A673 (cell line): ENCODE results near the gene ERCC6. TPM values are rescaled to one million over a fixed set of nuclear protein-coding genes. Genes with fewer than 3 reads are reported as not detected.
A peak's percentile ranks its signal among the peaks of the same experiment; 100 is the strongest.

ENCODE experiments used
- BruUV-seq: library from RNA; stranded (reverse); fragments of 400-500 nt; replicated peaks from 2 replicates; lab custom pipeline; 2021; lab: Mats Ljungman, UMichigan
- CTCF ChIA-PET: fragments of 300-600 bp; sonication (Branson Sonifier 250); formaldehyde crosslinking; loops from one replicate; lab custom pipeline; 2022; ENCODE audit warnings: antibody characterized with exemption; lab: Charles Lee
- POLR2A ChIA-PET: fragments of 300-600 bp; sonication (Branson Sonifier 250); formaldehyde crosslinking; loops from one replicate; lab custom pipeline; 2022; ENCODE audit warnings: antibody characterized with exemption; ENCODE audit not compliant: low non-redundant PET; lab: Charles Lee
- DNase-seq: peaks from one replicate; pipeline ENCODE4 v3.0.0-alpha.2; 2015; ENCODE audit warnings: low spot score
- H3K27ac ChIP-seq: fragments of 200-600 bp; sonication (generic); 2 replicates; pipeline ENCODE4 v1.5.1; 2016; ENCODE audit warnings: mixed run types, low read depth, mild to moderate bottlenecking, mixed read lengths, antibody characterized with exemption, low read length; ENCODE audit not compliant: poor library complexity, severe bottlenecking
- H3K27me3 ChIP-seq: fragments of 200-600 bp; sonication (generic); replicated peaks from 2 replicates; pipeline ENCODE4 v1.6.1; 2017; ENCODE audit warnings: mixed run types, low read depth, mild to moderate bottlenecking, mixed read lengths, antibody characterized with exemption, low read length; ENCODE audit not compliant: insufficient read depth, poor library complexity
- H3K36me3 ChIP-seq: fragments of 200-600 bp; sonication (generic); 2 replicates; pipeline ENCODE4 v1.6.1; 2016; ENCODE audit warnings: mixed run types, mild to moderate bottlenecking, mixed read lengths, antibody characterized with exemption, low read length; ENCODE audit not compliant: insufficient read depth, poor library complexity, severe bottlenecking
- H3K4me1 ChIP-seq: fragments of 200-600 bp; sonication (generic); 2 replicates; pipeline ENCODE4 v1.6.1; 2017; ENCODE audit warnings: mixed run types, mild to moderate bottlenecking, mixed read lengths, antibody characterized with exemption, low read length; ENCODE audit not compliant: insufficient read depth, poor library complexity, severe bottlenecking
- H3K4me3 ChIP-seq: fragments of 200-600 bp; sonication (generic); 2 replicates; pipeline ENCODE4 v1.5.1; 2016; ENCODE audit warnings: low read depth, mixed run types, mild to moderate bottlenecking, mixed read lengths, low read length; ENCODE audit not compliant: poor library complexity, severe bottlenecking
- H3K9me3 ChIP-seq: fragments of 200-600 bp; sonication (generic); 2 replicates; pipeline ENCODE4 v1.6.1; 2016; ENCODE audit warnings: mixed run types, low read depth, mild to moderate bottlenecking, mixed read lengths, antibody characterized with exemption, low read length; ENCODE audit not compliant: poor library complexity, severe bottlenecking
- EZH2 ChIP-seq: fragments of 200-600 bp; sonication (generic); IDR thresholded peaks from 2 replicates; pipeline ENCODE4 v1.6.1; 2017; ENCODE audit warnings: borderline replicate concordance, low read depth, mild to moderate bottlenecking, mixed read lengths, antibody characterized with exemption, low read length; ENCODE audit not compliant: poor library complexity, severe bottlenecking
- intact Hi-C: fragments of 100-400 bp; cut with micrococcal nuclease; formaldehyde crosslinking; loops from one replicate; pipeline ENCODE4 v1.10.0; 2022; ENCODE audit not compliant: unreplicated experiment
- total RNA-seq: library from RNA; stranded (reverse); gene quantifications from 2 replicates; pipeline ENCODE4 v1.2.3, GENCODE V29; 2021
- TF ChIP-seq, protein P1 (sequence below): fragments of 300-800, 200-600 bp; sonication (generic); conservative IDR thresholded peaks from 2 replicates; pipeline ENCODE4 v1.5.1; 2017; ENCODE audit warnings: low read depth, mild to moderate bottlenecking, antibody characterized with exemption, low read length, moderate library complexity, mixed read lengths

ERCC6 gene
- total RNA-seq, 1 experiment from 2014 or later = 11.0 TPM

DNA sequence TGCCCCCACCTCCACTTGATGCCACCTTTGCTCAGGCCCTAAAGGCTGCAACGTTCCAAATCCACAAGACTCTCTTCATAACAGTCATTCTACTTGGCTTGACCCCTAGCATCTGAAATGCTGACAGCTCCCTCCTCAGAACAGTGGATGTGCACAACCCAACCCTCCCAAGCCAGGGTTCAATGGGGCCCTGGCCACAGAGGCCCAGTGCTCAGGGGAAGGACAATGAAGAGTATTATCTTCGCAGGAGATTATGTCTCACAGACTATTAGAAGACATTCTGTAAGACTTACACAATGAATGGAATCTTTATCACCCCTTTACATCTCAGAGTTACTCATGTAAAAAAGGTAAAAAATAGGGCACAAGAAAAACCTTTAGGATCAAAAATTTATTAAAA, 20.4 kb downstream of the ERCC6 start:
- no peaks in the 10 kb centered on the region for H3K36me3 ChIP-seq
- BruUV-seq = no TSS peak
- CTCF ChIA-PET = interaction anchor here (0.6 to 1.9 kb wide), 3 partner anchors 34 to 860 kb away, joined by 4 to 23 read pairs (median 5); no protein-coding TSS in a partner anchor
- DNase-seq = no peak
- H3K9me3 ChIP-seq = no peaks in the 10 kb centered on the region
- no peaks in the 10 kb centered on the region for H3K27me3 ChIP-seq
- intact Hi-C loops = loop anchor here (5.0 kb wide), 1 partner anchor 536 kb away; no protein-coding TSS in a partner anchor
- no peaks in the 10 kb centered on the region for H3K4me1 ChIP-seq
- POLR2A ChIA-PET = no interaction called here
- H3K27ac ChIP-seq = no peak overlapping the region
- no peak overlapping the region for H3K4me3 ChIP-seq
- TF ChIP-seq EZH2 = no peak
- TF ChIP-seq, protein P1, sequence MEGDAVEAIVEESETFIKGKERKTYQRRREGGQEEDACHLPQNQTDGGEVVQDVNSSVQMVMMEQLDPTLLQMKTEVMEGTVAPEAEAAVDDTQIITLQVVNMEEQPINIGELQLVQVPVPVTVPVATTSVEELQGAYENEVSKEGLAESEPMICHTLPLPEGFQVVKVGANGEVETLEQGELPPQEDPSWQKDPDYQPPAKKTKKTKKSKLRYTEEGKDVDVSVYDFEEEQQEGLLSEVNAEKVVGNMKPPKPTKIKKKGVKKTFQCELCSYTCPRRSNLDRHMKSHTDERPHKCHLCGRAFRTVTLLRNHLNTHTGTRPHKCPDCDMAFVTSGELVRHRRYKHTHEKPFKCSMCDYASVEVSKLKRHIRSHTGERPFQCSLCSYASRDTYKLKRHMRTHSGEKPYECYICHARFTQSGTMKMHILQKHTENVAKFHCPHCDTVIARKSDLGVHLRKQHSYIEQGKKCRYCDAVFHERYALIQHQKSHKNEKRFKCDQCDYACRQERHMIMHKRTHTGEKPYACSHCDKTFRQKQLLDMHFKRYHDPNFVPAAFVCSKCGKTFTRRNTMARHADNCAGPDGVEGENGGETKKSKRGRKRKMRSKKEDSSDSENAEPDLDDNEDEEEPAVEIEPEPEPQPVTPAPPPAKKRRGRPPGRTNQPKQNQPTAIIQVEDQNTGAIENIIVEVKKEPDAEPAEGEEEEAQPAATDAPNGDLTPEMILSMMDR = no peak

DNA sequence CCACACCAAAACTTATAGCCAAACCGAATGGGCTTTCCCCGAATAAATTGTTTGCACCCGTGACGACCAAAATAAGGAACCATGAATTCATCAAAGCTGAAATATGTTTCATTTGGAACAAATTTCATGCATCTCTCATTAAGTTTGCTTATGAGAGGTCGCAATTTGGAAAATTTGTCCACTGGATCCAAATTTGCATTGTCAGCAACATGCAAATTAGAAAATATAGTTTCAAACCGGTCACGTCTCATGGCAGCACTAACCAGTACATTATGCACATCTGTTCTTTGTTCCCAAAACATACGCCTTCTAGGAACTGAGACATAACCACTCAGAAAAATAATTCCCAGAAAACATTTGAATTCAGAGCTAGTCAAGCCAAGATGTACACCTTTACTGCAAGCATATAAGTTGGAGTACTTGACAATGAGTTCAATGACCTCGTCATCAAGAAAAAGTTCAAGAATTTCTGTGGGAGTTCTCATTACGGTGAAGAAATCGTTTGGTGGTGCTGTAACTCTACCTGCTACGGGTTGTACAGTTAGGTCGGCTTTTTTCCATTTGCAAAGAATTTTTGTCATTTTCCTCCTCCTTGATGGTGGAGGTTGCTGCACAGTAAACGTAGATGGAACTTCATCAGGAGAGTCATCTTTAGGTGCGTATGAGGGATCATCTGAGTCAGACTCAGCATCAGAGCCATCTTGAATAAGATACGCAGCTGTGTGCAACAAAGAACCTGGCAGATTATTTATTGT, 22.5 kb downstream of the ERCC6 start:
- H3K9me3 ChIP-seq = no peaks in the 10 kb centered on the region
- intact Hi-C loops = loop anchor here (5.0 kb wide), 1 partner anchor 534 kb away; no protein-coding TSS in a partner anchor
- H3K4me3 ChIP-seq = no peak overlapping the region
- ChIA-PET CTCF (no interaction called here), POLR2A (no interaction called here)
- no TSS peak for BruUV-seq
- no peak for DNase-seq
- no peaks in the 10 kb centered on the region for H3K4me1 ChIP-seq
- no peak for TF ChIP-seq EZH2
- TF ChIP-seq, protein P1 = no peak
- H3K36me3 ChIP-seq = no peaks in the 10 kb centered on the region
- no peak overlapping the region for H3K27ac ChIP-seq
- H3K27me3 ChIP-seq = no peaks in the 10 kb centered on the region

DNA sequence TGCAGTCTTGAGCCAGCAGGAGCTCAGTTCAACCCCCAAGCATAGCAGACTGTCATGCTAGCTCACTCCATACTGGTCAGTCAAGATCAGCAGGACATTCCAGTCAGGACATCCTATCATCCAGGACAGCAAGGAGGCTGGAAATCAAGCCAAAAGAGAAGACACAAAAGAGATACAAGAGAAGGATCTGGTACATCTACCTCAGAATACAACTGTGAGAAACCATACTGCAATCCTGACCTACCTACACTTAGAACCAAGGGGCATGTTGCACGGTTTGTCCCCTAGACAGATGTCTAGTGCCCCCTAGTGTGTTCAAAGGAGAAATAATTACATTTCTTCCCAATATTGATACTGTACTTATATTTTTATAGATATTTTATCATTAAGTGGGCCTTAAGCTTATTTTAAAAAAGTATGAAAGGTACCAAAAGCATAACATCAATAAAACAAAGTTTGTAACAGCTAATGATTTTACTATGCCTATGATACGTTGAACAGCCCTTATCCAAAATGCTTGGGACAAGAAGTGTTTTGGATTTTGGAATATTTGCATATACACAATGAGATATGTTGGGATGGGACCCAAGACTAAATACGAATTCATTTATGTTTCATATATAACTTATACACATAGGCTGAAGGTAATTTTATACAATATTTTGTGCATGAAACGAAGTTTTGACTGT, 26.7 kb downstream of the ERCC6 start:
- no peaks in the 10 kb centered on the region for H3K9me3 ChIP-seq
- BruUV-seq = no TSS peak
- H3K4me1 ChIP-seq = no peaks in the 10 kb centered on the region
- peak; percentile 55 for DNase-seq
- no peak overlapping the region for H3K27ac ChIP-seq
- ChIA-PET POLR2A (no interaction called here), CTCF (interaction anchor here (1.9 to 3.5 kb wide), 2 partner anchors 105 to 854 kb away, joined by 7 to 25 read pairs; no protein-coding TSS in a partner anchor)
- intact Hi-C loops = loop anchor here (1.0 to 5.0 kb wide), 2 partner anchors 105 to 625 kb away; no protein-coding TSS in a partner anchor
- H3K36me3 ChIP-seq = no peaks in the 10 kb centered on the region
- TF ChIP-seq, protein P1 = peak; percentile 74
- TF ChIP-seq EZH2 = no peak
- H3K4me3 ChIP-seq = no peak overlapping the region
- H3K27me3 ChIP-seq = no peaks in the 10 kb centered on the region
